Activated B cell treated with CpG ODN at 0.5 μM for 24 hours (primary cell): ENCODE results near the gene PSD. TPM values are rescaled to one million over a fixed set of nuclear protein-coding genes. Genes with fewer than 3 reads are reported as not detected.
A peak's percentile ranks its signal among the peaks of the same experiment; 100 is the strongest.

Source experiments
- ATAC-seq: fragments of 200-7000 bp; cut with Tn5 transposase; one replicate; pipeline ENCODE4 v1.10.0; 2021; ENCODE audit warnings: low read depth, mild to moderate bottlenecking, moderate library complexity
- CTCF ChIA-PET: fragments of 350-600 bp; sonication (Branson Sonifier 250); formaldehyde crosslinking; loops from one replicate; lab custom pipeline; 2021; ENCODE audit warnings: antibody characterized with exemption; lab: Charles Lee
- POLR2A ChIA-PET: fragments of 350-600 bp; sonication (Branson Sonifier 250); formaldehyde crosslinking; loops from one replicate; lab custom pipeline; 2021; ENCODE audit warnings: antibody characterized with exemption; lab: Charles Lee
- DNase-seq: peaks from one replicate; pipeline ENCODE4 v3.0.0; 2022
- H3K27ac Mint-ChIP-seq: one replicate; pipeline ENCODE4 v1.8.0; 2020; ENCODE audit warnings: mixed read lengths
- H3K27me3 Mint-ChIP-seq: one replicate; pipeline ENCODE4 v1.8.0; 2021; ENCODE audit warnings: mixed read lengths
- H3K36me3 Mint-ChIP-seq: one replicate; pipeline ENCODE4 v1.8.0; 2021; ENCODE audit warnings: low read depth, mixed read lengths
- H3K4me1 Mint-ChIP-seq: one replicate; pipeline ENCODE4 v1.8.0; 2021; ENCODE audit warnings: mixed read lengths
- H3K4me3 Mint-ChIP-seq: one replicate; pipeline ENCODE4 v1.8.0; 2020; ENCODE audit warnings: mild to moderate bottlenecking, mixed read lengths
- H3K9me3 Mint-ChIP-seq: one replicate; pipeline ENCODE4 v1.8.0; 2020; ENCODE audit warnings: mixed read lengths
- CTCF ChIP-seq: fragments of 200-600 bp; IDR thresholded peaks from one replicate; pipeline ENCODE4 v1.8.0; 2022; ENCODE audit warnings: antibody characterized with exemption, mild to moderate bottlenecking
- intact Hi-C: fragments of 100-400 bp; cut with micrococcal nuclease; formaldehyde crosslinking; loops from one replicate; pipeline ENCODE4 v1.15.1; 2024
- total RNA-seq: library from RNA; stranded (reverse); gene quantifications from 2 replicates; pipeline ENCODE4 v1.2.3, GENCODE V29; 2022

The PSD gene
- total RNA-seq, 1 donor from 2014 or later = 1.5 TPM

- peaks cover 4% of the 10 kb centered on the region for H3K36me3 Mint-ChIP-seq
- peaks cover 45% of the 10 kb centered on the region for H3K4me1 Mint-ChIP-seq
- intact Hi-C loops = no loop called here
- no peak for TF ChIP-seq CTCF
- ATAC-seq (no peak), DNase-seq (no peak)
- H3K4me3 Mint-ChIP-seq = peak overlapping the region; percentile 33
- H3K9me3 Mint-ChIP-seq = no peaks in the 10 kb centered on the region
- CTCF ChIA-PET = interaction anchor here (0.9 to 1.4 kb wide), 2 partner anchors 13 to 16 kb away, joined by 3 to 4 read pairs; partner anchors contain the start of gene C10orf95
- H3K27ac Mint-ChIP-seq = peak overlapping the region; percentile 68
- H3K27me3 Mint-ChIP-seq = no peaks in the 10 kb centered on the region
- POLR2A ChIA-PET = interaction anchor here (1.9 to 4.3 kb wide), 3 partner anchors 14 to 40 kb away, joined by 9 to 76 read pairs (median 12); partner anchors contain the start of genes C10orf95, FBXL15 and NFKB2
Measured at GRCh38 chr10:102435133-102435497, 16.5 kb upstream of the PSD start.

- POLR2A ChIA-PET = interaction anchor here (1.1 to 4.3 kb wide), 6 partner anchors 9 to 40 kb away, joined by 3 to 78 read pairs (median 32); partner anchors contain the start of genes C10orf95, FBXL15 and NFKB2
- TF ChIP-seq CTCF = no peak
- H3K4me1 Mint-ChIP-seq = peaks cover 45% of the 10 kb centered on the region
- H3K27ac Mint-ChIP-seq = peak overlapping the region; percentile 68
- intact Hi-C loops = loop anchor here (5.0 kb wide), 1 partner anchor 282 kb away; the partner anchor contains the start of gene NOLC1
- DNase-seq = no peak
- H3K36me3 Mint-ChIP-seq = peaks cover 4% of the 10 kb centered on the region
- CTCF ChIA-PET = interaction anchor here (0.9 to 1.4 kb wide), 2 partner anchors 12 to 16 kb away, joined by 3 to 4 read pairs; partner anchors contain the start of gene C10orf95
- no peaks in the 10 kb centered on the region for H3K27me3 Mint-ChIP-seq
- H3K4me3 Mint-ChIP-seq = no peak overlapping the region
- H3K9me3 Mint-ChIP-seq = no peaks in the 10 kb centered on the region
- no peak for ATAC-seq
Measured at GRCh38 chr10:102434394-102435132, 16.0 kb upstream of the PSD start.

- ChIA-PET CTCF (interaction anchor here (2.8 kb wide), 1 partner anchor 12 kb away, joined by 14 read pairs; the partner anchor contains the start of gene FBXL15), POLR2A (interaction anchor here (0.5 to 4.3 kb wide), 8 partner anchors 10 to 199 kb away, joined by 3 to 78 read pairs (median 10); partner anchors contain the start of genes C10orf95, FBXL15 and NFKB2)
- ATAC-seq (no peak), DNase-seq (no peak)
- Mint-ChIP-seq H3K9me3 (no peaks in the 10 kb centered on the region), H3K27ac (peak overlapping the region; percentile 75), H3K27me3 (no peaks in the 10 kb centered on the region), H3K36me3 (peaks cover 4% of the 10 kb centered on the region), H3K4me1 (peaks cover 45% of the 10 kb centered on the region), H3K4me3 (peak overlapping the region; percentile 93)
- intact Hi-C loops = loop anchor here (5.0 kb wide), 1 partner anchor 281 kb away; the partner anchor contains the start of gene NOLC1
- TF ChIP-seq CTCF = no peak
Measured at GRCh38 chr10:102433619-102434046, 15.0 kb upstream of the PSD start.

GRCh38 chr10:102432162-102432950, 13.8 kb upstream of the PSD start, which contains the start of gene CUEDC2:
Gene CUEDC2, minus strand, starts transcription at chr10:102432574. Its CDS starts 7,386 bp downstream, at chr10:102425188.
- H3K4me1 Mint-ChIP-seq = peaks cover 45% of the 10 kb centered on the region
- TF ChIP-seq CTCF = no peak
- POLR2A ChIA-PET = interaction anchor here (0.6 to 4.3 kb wide), 22 partner anchors 8 to 1053 kb away, joined by 3 to 78 read pairs (median 6); partner anchors contain the start of genes ACTR1A, C10orf95, FBXL15 and NFKB2
- peaks cover 8% of the 10 kb centered on the region for H3K36me3 Mint-ChIP-seq
- no peaks in the 10 kb centered on the region for H3K9me3 Mint-ChIP-seq
- DNase-seq = peak; percentile 96
- intact Hi-C loops = loop anchor here (1.0 to 5.0 kb wide), 7 partner anchors 11 to 280 kb away; partner anchors contain the start of genes GBF1 and NOLC1
- peak; percentile 98 for ATAC-seq
- H3K4me3 Mint-ChIP-seq = peak within 1 kb of the TSS; percentile 93
- peak within 1 kb of the TSS; percentile 75 for H3K27ac Mint-ChIP-seq
- CTCF ChIA-PET = interaction anchor here (0.7 to 2.8 kb wide), 2 partner anchors 10 to 18 kb away, joined by 3 to 14 read pairs; partner anchors contain the start of gene FBXL15
- no peaks in the 10 kb centered on the region for H3K27me3 Mint-ChIP-seq
